HL-60 (cell line): ENCODE data around the gene GOLGA3.
"Not testable (repeated sequence)": the region's sequence is repeated elsewhere in the genome, so short reads cannot be mapped to it uniquely, and the experiment has no call there.

Experiments
- DNase-seq, 2 experiments: peaks; one replicate each; pipeline ENCODE4 v3.0.0-alpha.2; 2010 to 2020; ENCODE audit warnings: low read depth in 1 of 2, low spot score in 1 of 2
- H3K27ac ChIP-seq: fragments of 250-450 bp; sonication (Bioruptor Pico); replicated peaks from 2 replicates; pipeline ENCODE4 v1.5.1; 2020; ENCODE audit warnings: mild to moderate bottlenecking, moderate library complexity
- H3K27me3 ChIP-seq: fragments of 250-450 bp; sonication (Bioruptor Pico); 2 replicates; pipeline ENCODE4 v1.5.1; 2021; ENCODE audit warnings: mild to moderate bottlenecking, moderate library complexity; ENCODE audit not compliant: insufficient read depth, poor library complexity, severe bottlenecking
- H3K4me3 ChIP-seq: replicated peaks from 2 replicates; pipeline ENCODE4 v1.5.1; 2011; ENCODE audit warnings: mild to moderate bottlenecking, control low read depth, low read length; ENCODE audit not compliant: insufficient read depth
- GABPA ChIP-seq: IDR thresholded peaks from 2 replicates; pipeline ENCODE4 v1.6.1; 2012; ENCODE audit warnings: low read depth
- POLR2AphosphoS5 ChIP-seq: IDR thresholded peaks from 2 replicates; pipeline ENCODE4 v1.6.1; 2012; ENCODE audit warnings: low read depth
- SPI1 ChIP-seq: IDR thresholded peaks from 2 replicates; pipeline ENCODE4 v1.6.1; 2012; ENCODE audit warnings: low read depth, mild to moderate bottlenecking, borderline replicate concordance
- long read RNA-seq: library from polyadenylated mRNA; unstranded; transcript quantifications from one replicate; pipeline ENCODE4 v2.0.0, GENCODE V29; 2020
- TF ChIP-seq, protein P1 (sequence below): IDR thresholded peaks from one replicate; pipeline ENCODE4 v1.5.1; 2011; ENCODE audit warnings: low read length, control low read depth, inconsistent platforms; ENCODE audit not compliant: insufficient read depth
- TF ChIP-seq, protein P2 (sequence below): IDR thresholded peaks from 2 replicates; pipeline ENCODE4 v1.6.1; 2012; ENCODE audit warnings: low read depth; ENCODE audit not compliant: insufficient replicate concordance

The GOLGA3 gene
- long read RNA-seq, partial matches to known transcripts = 52 of 74 reads
- long read RNA-seq, other reads (novel, unspliced or antisense) = 22 of 74 reads

- H3K27ac ChIP-seq = peak within 1 kb of the TSS; percentile 100
- peak within 1 kb of the TSS; percentile 97 for H3K4me3 ChIP-seq
- TF ChIP-seq, protein P1, sequence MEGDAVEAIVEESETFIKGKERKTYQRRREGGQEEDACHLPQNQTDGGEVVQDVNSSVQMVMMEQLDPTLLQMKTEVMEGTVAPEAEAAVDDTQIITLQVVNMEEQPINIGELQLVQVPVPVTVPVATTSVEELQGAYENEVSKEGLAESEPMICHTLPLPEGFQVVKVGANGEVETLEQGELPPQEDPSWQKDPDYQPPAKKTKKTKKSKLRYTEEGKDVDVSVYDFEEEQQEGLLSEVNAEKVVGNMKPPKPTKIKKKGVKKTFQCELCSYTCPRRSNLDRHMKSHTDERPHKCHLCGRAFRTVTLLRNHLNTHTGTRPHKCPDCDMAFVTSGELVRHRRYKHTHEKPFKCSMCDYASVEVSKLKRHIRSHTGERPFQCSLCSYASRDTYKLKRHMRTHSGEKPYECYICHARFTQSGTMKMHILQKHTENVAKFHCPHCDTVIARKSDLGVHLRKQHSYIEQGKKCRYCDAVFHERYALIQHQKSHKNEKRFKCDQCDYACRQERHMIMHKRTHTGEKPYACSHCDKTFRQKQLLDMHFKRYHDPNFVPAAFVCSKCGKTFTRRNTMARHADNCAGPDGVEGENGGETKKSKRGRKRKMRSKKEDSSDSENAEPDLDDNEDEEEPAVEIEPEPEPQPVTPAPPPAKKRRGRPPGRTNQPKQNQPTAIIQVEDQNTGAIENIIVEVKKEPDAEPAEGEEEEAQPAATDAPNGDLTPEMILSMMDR = no peak
- TF ChIP-seq, protein P2, sequence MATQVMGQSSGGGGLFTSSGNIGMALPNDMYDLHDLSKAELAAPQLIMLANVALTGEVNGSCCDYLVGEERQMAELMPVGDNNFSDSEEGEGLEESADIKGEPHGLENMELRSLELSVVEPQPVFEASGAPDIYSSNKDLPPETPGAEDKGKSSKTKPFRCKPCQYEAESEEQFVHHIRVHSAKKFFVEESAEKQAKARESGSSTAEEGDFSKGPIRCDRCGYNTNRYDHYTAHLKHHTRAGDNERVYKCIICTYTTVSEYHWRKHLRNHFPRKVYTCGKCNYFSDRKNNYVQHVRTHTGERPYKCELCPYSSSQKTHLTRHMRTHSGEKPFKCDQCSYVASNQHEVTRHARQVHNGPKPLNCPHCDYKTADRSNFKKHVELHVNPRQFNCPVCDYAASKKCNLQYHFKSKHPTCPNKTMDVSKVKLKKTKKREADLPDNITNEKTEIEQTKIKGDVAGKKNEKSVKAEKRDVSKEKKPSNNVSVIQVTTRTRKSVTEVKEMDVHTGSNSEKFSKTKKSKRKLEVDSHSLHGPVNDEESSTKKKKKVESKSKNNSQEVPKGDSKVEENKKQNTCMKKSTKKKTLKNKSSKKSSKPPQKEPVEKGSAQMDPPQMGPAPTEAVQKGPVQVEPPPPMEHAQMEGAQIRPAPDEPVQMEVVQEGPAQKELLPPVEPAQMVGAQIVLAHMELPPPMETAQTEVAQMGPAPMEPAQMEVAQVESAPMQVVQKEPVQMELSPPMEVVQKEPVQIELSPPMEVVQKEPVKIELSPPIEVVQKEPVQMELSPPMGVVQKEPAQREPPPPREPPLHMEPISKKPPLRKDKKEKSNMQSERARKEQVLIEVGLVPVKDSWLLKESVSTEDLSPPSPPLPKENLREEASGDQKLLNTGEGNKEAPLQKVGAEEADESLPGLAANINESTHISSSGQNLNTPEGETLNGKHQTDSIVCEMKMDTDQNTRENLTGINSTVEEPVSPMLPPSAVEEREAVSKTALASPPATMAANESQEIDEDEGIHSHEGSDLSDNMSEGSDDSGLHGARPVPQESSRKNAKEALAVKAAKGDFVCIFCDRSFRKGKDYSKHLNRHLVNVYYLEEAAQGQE = no peak
- TF ChIP-seq POLR2AphosphoS5 (peak; percentile 76; the same call in 1 of the 2 replicates), GABPA (peak; percentile 97), SPI1 (peak; percentile 14; the same call in 1 of the 2 replicates)
Measured at GRCh38 chr12:132828706-132829534, at the start of gene GOLGA3. TSS of gene GOLGA3 (minus strand) at chr12:132828869. CDS start at chr12:132822128, 6,741 bp downstream.

GRCh38 chr12:132874620-132875019 lies 46.0 kb upstream of the GOLGA3 start:
- not testable (repeated sequence) for H3K27ac ChIP-seq, DNase-seq, H3K27me3 ChIP-seq, H3K4me3 ChIP-seq

More at GRCh38 chr12:132828706-132829534, at the start of gene GOLGA3:
- DNase-seq = peak; percentile 89 to 91
- no peaks in the 10 kb centered on the region for H3K27me3 ChIP-seq

DNA sequence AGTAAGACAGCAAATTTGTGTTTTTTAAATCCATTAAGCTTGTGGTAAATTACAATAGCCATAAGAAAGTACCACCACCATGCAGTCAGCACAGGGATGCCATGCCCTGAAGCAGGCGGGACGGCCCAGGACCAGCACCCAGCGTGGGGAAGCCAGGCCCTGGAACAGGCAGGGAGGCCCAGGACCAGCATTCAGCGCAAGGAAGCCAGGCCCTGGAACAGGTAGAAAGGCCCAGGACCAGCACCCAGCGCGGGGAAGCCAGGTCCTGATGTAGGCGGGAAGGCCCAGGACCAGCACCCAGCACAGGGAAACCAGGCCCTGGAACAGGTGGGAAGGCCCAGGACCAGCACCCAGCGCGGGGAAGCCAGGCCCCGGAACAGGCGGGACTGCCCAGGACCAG lies 45.5 kb upstream of the GOLGA3 start:
- DNase-seq = no peak
- Histone ChIP-seq H3K4me3 (no peak overlapping the region), H3K27ac (no peak overlapping the region), H3K27me3 (no peaks in the 10 kb centered on the region)
- TF ChIP-seq, protein P1 = no peak
- no peak for TF ChIP-seq SPI1

DNA sequence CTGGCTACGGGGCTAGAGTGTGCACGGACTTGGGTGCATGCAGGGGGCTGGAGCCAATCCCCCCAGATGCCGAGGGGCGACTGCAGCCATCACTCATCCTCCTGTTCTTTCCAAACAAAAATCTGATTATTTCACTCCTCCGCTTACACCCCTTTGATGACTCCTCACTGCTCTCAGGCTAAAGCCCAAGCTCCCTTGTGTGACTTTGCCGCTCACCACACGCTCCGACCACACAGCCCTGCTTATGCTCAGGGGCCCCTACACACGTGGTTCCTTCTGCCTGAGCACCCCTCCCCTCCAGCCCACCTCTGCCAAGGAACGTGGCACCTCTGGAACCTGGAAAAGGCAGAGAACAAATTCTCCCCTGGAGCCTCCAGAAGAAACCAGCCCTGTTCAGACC lies 45.1 kb upstream of the GOLGA3 start:
- TF ChIP-seq, protein P1 = no peak
- TF ChIP-seq SPI1 (no peak), POLR2AphosphoS5 (no peak), GABPA (no peak)
- TF ChIP-seq, protein P2 = no peak
- Histone ChIP-seq H3K27me3 (no peaks in the 10 kb centered on the region), H3K27ac (no peak overlapping the region), H3K4me3 (no peak overlapping the region)
- DNase-seq = no peak
